K562 (cell line): ENCODE measurements around the gene RNF114. TPM values are rescaled to one million over a fixed set of nuclear protein-coding genes. Genes with fewer than 3 reads are reported as not detected.

ENCODE experiments used
- CHD2 ChIP-seq: IDR thresholded peaks from 2 replicates; pipeline ENCODE4 v1.6.1; 2011; ENCODE audit warnings: low read depth, low read length
- CREM ChIP-seq: IDR thresholded peaks from 2 replicates; pipeline ENCODE4 v1.6.1; 2014; ENCODE audit warnings: antibody characterized with exemption, low read depth
- ESRRB ChIP-seq: fragments of 250-450 bp; sonication (Bioruptor Pico); IDR thresholded peaks from 2 replicates; pipeline ENCODE4 v1.5.0; 2020; ENCODE audit warnings: mild to moderate bottlenecking, moderate library complexity, borderline replicate concordance
- HDGF ChIP-seq: fragments of 450-650 bp; IDR thresholded peaks from 2 replicates; pipeline ENCODE4 v1.6.1; 2016
- HNRNPUL1 ChIP-seq: fragments of 200-400 bp; formaldehyde crosslinking; IDR thresholded peaks from 2 replicates; pipeline ENCODE4 v1.6.1; 2017; ENCODE audit warnings: low read length
- L3MBTL2 ChIP-seq: fragments of 450-650 bp; IDR thresholded peaks from 2 replicates; pipeline ENCODE4 v1.6.1; 2016; ENCODE audit warnings: mild to moderate bottlenecking, moderate library complexity
- LARP7 ChIP-seq: fragments of 450-650 bp; IDR thresholded peaks from 2 replicates; pipeline ENCODE4 v1.6.1; 2016
- MCM5 ChIP-seq: fragments of 450-650 bp; IDR thresholded peaks from 2 replicates; pipeline ENCODE4 v1.6.1; 2016; ENCODE audit warnings: low read depth
- MIER1 ChIP-seq: fragments of 450-650 bp; IDR thresholded peaks from 2 replicates; pipeline ENCODE4 v1.6.1; 2016; ENCODE audit warnings: antibody characterized with exemption, mild to moderate bottlenecking, low read depth
- PHF20 ChIP-seq: fragments of 450-650 bp; IDR thresholded peaks from 2 replicates; pipeline ENCODE4 v1.6.1; 2018; ENCODE audit not compliant: partially characterized antibody
- SAFB2 ChIP-seq: fragments of 200-400 bp; formaldehyde crosslinking; IDR thresholded peaks from 2 replicates; pipeline ENCODE4 v1.6.1; 2018; ENCODE audit warnings: borderline replicate concordance, low read length, low read depth, moderate library complexity; ENCODE audit not compliant: severe bottlenecking
- SMARCA4 ChIP-seq: fragments of 450-650 bp; IDR thresholded peaks from 2 replicates; pipeline ENCODE4 v1.6.1; 2016
- TAF7 ChIP-seq: fragments of 450-650 bp; IDR thresholded peaks from 2 replicates; pipeline ENCODE4 v1.6.1; 2016; ENCODE audit warnings: missing genetic modification characterization, missing compliant biosample characterization
- TAF9B ChIP-seq: fragments of 450-650 bp; IDR thresholded peaks from 2 replicates; pipeline ENCODE4 v1.6.1; 2018; ENCODE audit warnings: mild to moderate bottlenecking; ENCODE audit not compliant: partially characterized antibody
- TFAM ChIP-seq: fragments of 250-450 bp; sonication (Bioruptor Pico); conservative IDR thresholded peaks from 2 replicates; pipeline ENCODE4 v1.5.0; 2021; ENCODE audit warnings: mild to moderate bottlenecking, moderate library complexity
- TSC22D4 ChIP-seq: fragments of 450-650 bp; IDR thresholded peaks from 2 replicates; pipeline ENCODE4 v1.6.1; 2016; ENCODE audit warnings: missing genetic modification characterization, missing biosample characterization, control low read depth
- ZEB2 ChIP-seq: fragments of 450-650 bp; IDR thresholded peaks from 2 replicates; pipeline ENCODE4 v1.6.1; 2016
- ZFP36 ChIP-seq: fragments of 150-350 bp; IDR thresholded peaks from 2 replicates; pipeline ENCODE4 v1.6.1; 2018; ENCODE audit warnings: low read length, low read depth; ENCODE audit not compliant: partially characterized antibody
- ZNF764 ChIP-seq: fragments of 250-450 bp; sonication (Bioruptor Pico); IDR thresholded peaks from 2 replicates; pipeline ENCODE4 v1.4.0; 2020; ENCODE audit warnings: low read depth, mild to moderate bottlenecking, moderate library complexity
- ZNF766 ChIP-seq: fragments of 200-800 bp; sonication (Bioruptor generic); conservative IDR thresholded peaks from 2 replicates; pipeline ENCODE4 v1.6.1; 2016; ENCODE audit warnings: missing genetic modification characterization, missing compliant biosample characterization
- ZNF830 ChIP-seq: fragments of 250-450 bp; sonication (Bioruptor Pico); IDR thresholded peaks from 2 replicates; pipeline ENCODE4 v1.5.0; 2021; ENCODE audit warnings: mild to moderate bottlenecking
- polyA plus RNA-seq, 8 experiments: library from polyadenylated mRNA; depleted of rRNA in 4 of 8; stranded (reverse) in 5 of 8; unstranded in 3 of 8; fragments of >200 nt; fragmentation: Nextera tagmentation in 2 of 8; fragmentation: Illumina TruSeq in 1 of 8; extraction: Ambion mirVana in 2 of 8; extraction: Trizol in 1 of 8; gene quantifications; 2 replicates each; pipeline versions ENCODE4 v1.2.1 to v1.2.3, GENCODE V29; 2011 to 2014; ENCODE audit warnings: inconsistent platforms in 1 of 8, missing spikeins in 1 of 8
- total RNA-seq, 7 experiments: library from RNA; depleted of rRNA in 6 of 7; stranded (reverse); fragments of >200 nt in 6 of 7; fragmentation: Illumina TruSeq in 2 of 7; extraction: Trizol in 2 of 7; gene quantifications; 2 replicates each; pipeline versions ENCODE4 v1.2.1 to v1.2.3, GENCODE V29; 2011 to 2021; ENCODE audit warnings: low replicate concordance in 1 of 7
- TF ChIP-seq, protein P1 (sequence below), 2 experiments: fragments of 450-650 bp; IDR thresholded peaks; 2 replicates each; pipeline ENCODE4 v1.6.1; 2018; ENCODE audit warnings: mild to moderate bottlenecking in 2 of 2, low read depth in 1 of 2; ENCODE audit not compliant: partially characterized antibody in 2 of 2
- TF ChIP-seq, protein P2 (sequence below): sonication (generic); formaldehyde crosslinking; IDR thresholded peaks from 2 replicates; pipeline ENCODE4 v1.8.0; 2022; ENCODE audit warnings: mild to moderate bottlenecking, missing genetic modification reagents
- TF ChIP-seq, protein P3 (sequence below), 2 experiments: fragments of 450-650 bp; conservative IDR thresholded peaks; 2 replicates each; pipeline ENCODE4 v1.6.1; 2017; ENCODE audit warnings: mild to moderate bottlenecking in 2 of 2, moderate library complexity in 2 of 2
- TF ChIP-seq, protein P4 (sequence below): sonication (generic); formaldehyde crosslinking; IDR thresholded peaks from 2 replicates; pipeline ENCODE4 v1.8.1; 2022; ENCODE audit warnings: missing genetic modification reagents

The RNF114 gene
- total and polyA plus RNA-seq, 9 of the 15 experiments (the other 6 are each of a cell fraction or from before 2014, with no cell fraction given), result 38.6 to 111 (median 62.6) TPM

DNA sequence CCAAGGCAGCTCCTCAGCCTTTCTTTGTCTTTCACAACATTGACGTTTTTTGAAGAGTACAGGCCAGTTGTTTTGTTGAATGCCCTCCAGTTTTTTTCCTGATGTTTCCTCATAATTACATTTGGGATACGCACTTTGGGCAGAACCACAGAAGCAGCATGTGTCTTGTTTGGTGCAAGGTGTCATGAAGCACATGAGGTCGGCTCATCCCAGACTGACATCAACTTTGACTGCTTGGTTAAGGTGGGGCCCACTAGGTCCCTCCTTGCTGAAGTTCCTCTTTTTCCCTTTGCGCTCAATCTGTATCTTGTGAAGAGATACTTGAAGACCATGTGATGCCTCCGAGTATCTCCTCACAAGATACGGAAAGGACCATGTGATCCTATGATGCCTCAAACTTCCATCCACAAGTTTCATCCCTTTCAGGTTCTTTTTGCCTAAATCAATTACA, 57.1 kb downstream of the RNF114 start (continued):
- TF ChIP-seq, protein P1, sequence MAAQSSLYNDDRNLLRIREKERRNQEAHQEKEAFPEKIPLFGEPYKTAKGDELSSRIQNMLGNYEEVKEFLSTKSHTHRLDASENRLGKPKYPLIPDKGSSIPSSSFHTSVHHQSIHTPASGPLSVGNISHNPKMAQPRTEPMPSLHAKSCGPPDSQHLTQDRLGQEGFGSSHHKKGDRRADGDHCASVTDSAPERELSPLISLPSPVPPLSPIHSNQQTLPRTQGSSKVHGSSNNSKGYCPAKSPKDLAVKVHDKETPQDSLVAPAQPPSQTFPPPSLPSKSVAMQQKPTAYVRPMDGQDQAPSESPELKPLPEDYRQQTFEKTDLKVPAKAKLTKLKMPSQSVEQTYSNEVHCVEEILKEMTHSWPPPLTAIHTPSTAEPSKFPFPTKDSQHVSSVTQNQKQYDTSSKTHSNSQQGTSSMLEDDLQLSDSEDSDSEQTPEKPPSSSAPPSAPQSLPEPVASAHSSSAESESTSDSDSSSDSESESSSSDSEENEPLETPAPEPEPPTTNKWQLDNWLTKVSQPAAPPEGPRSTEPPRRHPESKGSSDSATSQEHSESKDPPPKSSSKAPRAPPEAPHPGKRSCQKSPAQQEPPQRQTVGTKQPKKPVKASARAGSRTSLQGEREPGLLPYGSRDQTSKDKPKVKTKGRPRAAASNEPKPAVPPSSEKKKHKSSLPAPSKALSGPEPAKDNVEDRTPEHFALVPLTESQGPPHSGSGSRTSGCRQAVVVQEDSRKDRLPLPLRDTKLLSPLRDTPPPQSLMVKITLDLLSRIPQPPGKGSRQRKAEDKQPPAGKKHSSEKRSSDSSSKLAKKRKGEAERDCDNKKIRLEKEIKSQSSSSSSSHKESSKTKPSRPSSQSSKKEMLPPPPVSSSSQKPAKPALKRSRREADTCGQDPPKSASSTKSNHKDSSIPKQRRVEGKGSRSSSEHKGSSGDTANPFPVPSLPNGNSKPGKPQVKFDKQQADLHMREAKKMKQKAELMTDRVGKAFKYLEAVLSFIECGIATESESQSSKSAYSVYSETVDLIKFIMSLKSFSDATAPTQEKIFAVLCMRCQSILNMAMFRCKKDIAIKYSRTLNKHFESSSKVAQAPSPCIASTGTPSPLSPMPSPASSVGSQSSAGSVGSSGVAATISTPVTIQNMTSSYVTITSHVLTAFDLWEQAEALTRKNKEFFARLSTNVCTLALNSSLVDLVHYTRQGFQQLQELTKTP (IDR thresholded peaks at IDR 0.05; ENCODE audit: low read depth in 1 of 2, partially characterized antibody in 2 of 2), result peak in 1 of 2 experiments; percentile 24
- TF ChIP-seq TAF7 (no peak), TAF9B (no peak), ZFP36 (no peak), CHD2 (no peak), L3MBTL2 (peak; percentile 97), TFAM (CRISPR knock-in tag) (no peak), SAFB2 (no peak), ZNF830 (CRISPR knock-in tag) (no peak), TSC22D4 (tag) (no peak), HNRNPUL1 (no peak), LARP7 (no peak), PHF20 (no peak), HDGF (no peak), ZNF766 (CRISPR knock-in tag) (peak; percentile 53; the same call in 1 of the 2 replicates), ZNF764 (no peak), ESRRB (CRISPR knock-in tag) (no peak), ZEB2 (peak; percentile 77; the same call in 1 of the 2 replicates), SMARCA4 (peak; percentile 53; the same call in 1 of the 2 replicates), MIER1 (no peak), MCM5 (no peak), CREM (no peak)
- TF ChIP-seq, protein P2, sequence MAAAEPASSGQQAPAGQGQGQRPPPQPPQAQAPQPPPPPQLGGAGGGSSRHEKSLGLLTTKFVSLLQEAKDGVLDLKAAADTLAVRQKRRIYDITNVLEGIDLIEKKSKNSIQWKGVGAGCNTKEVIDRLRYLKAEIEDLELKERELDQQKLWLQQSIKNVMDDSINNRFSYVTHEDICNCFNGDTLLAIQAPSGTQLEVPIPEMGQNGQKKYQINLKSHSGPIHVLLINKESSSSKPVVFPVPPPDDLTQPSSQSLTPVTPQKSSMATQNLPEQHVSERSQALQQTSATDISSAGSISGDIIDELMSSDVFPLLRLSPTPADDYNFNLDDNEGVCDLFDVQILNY (CRISPR knock-in tag), result no peak
- TF ChIP-seq, protein P3, sequence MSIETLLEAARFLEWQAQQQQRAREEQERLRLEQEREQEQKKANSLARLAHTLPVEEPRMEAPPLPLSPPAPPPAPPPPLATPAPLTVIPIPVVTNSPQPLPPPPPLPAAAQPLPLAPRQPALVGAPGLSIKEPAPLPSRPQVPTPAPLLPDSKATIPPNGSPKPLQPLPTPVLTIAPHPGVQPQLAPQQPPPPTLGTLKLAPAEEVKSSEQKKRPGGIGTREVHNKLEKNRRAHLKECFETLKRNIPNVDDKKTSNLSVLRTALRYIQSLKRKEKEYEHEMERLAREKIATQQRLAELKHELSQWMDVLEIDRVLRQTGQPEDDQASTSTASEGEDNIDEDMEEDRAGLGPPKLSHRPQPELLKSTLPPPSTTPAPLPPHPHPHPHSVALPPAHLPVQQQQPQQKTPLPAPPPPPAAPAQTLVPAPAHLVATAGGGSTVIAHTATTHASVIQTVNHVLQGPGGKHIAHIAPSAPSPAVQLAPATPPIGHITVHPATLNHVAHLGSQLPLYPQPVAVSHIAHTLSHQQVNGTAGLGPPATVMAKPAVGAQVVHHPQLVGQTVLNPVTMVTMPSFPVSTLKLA (conservative IDR thresholded peaks at IDR 0.05), result peak in 1 of 2 experiments; percentile 22; a peak in 1 of 4 replicates
- TF ChIP-seq, protein P4, sequence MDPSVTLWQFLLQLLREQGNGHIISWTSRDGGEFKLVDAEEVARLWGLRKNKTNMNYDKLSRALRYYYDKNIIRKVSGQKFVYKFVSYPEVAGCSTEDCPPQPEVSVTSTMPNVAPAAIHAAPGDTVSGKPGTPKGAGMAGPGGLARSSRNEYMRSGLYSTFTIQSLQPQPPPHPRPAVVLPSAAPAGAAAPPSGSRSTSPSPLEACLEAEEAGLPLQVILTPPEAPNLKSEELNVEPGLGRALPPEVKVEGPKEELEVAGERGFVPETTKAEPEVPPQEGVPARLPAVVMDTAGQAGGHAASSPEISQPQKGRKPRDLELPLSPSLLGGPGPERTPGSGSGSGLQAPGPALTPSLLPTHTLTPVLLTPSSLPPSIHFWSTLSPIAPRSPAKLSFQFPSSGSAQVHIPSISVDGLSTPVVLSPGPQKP (CRISPR knock-in tag), result no peak
